Ishikawa (cell line): Measurements from ENCODE around the gene PREX1.

ENCODE experiments used
- CEBPB ChIP-seq: IDR thresholded peaks from 2 replicates; pipeline ENCODE4 v1.6.1; 2012
- CREB1 ChIP-seq: IDR thresholded peaks from 2 replicates; pipeline ENCODE4 v1.6.1; 2012; ENCODE audit warnings: low read depth
- EGR1 ChIP-seq: IDR thresholded peaks from 2 replicates; pipeline ENCODE4 v1.6.1; 2012
- EP300 ChIP-seq: IDR thresholded peaks from 2 replicates; pipeline ENCODE4 v1.6.1; 2012; ENCODE audit warnings: borderline replicate concordance
- FOXM1 ChIP-seq: IDR thresholded peaks from 2 replicates; pipeline ENCODE4 v1.6.1; 2012; ENCODE audit warnings: low read depth, borderline replicate concordance
- MAX ChIP-seq: IDR thresholded peaks from 2 replicates; pipeline ENCODE4 v1.6.1; 2012
- NFIC ChIP-seq: IDR thresholded peaks from 2 replicates; pipeline ENCODE4 v1.6.1; 2012
- RAD21 ChIP-seq: IDR thresholded peaks from 2 replicates; pipeline ENCODE4 v1.6.1; 2012; ENCODE audit warnings: low read depth
- REST ChIP-seq: IDR thresholded peaks from 2 replicates; pipeline ENCODE4 v1.6.1; 2012; ENCODE audit warnings: low read depth, mild to moderate bottlenecking
- TAF1 ChIP-seq: IDR thresholded peaks from 2 replicates; pipeline ENCODE4 v1.6.1; 2012; ENCODE audit warnings: low read depth, mild to moderate bottlenecking
- TCF12 ChIP-seq: IDR thresholded peaks from 2 replicates; pipeline ENCODE4 v1.6.1; 2012; ENCODE audit warnings: low read depth
- TEAD4 ChIP-seq: IDR thresholded peaks from 2 replicates; pipeline ENCODE4 v1.6.1; 2012
- USF1 ChIP-seq: IDR thresholded peaks from 2 replicates; pipeline ENCODE4 v1.6.1; 2012
- YY1 ChIP-seq: IDR thresholded peaks from 2 replicates; pipeline ENCODE4 v1.6.1; 2012; ENCODE audit warnings: low read depth
- ZBTB7A ChIP-seq: IDR thresholded peaks from 2 replicates; pipeline ENCODE4 v1.6.1; 2012; ENCODE audit warnings: low read depth

Gene PREX1

GRCh38 chr20:48765359-48765758, 62.4 kb downstream of the PREX1 start:
- no peak for TF ChIP-seq ZBTB7A
- TF ChIP-seq RAD21, result no peak
- no peak for TF ChIP-seq FOXM1
- TF ChIP-seq MAX, result no peak
- no peak for TF ChIP-seq REST
- TF ChIP-seq CEBPB, result no peak
- TF ChIP-seq TAF1, result no peak
- no peak for TF ChIP-seq CREB1

GRCh38 chr20:48763216-48763914, 64.4 kb downstream of the PREX1 start:
- no peak for TF ChIP-seq TCF12
- TF ChIP-seq CREB1, result no peak
- TF ChIP-seq MAX, result 0 out of 2 replicates have a peak, but pooled peaks have one; percentile 26

GRCh38 chr20:48761874-48762273, 65.9 kb downstream of the PREX1 start:
- TF ChIP-seq ZBTB7A (no peak), NFIC (no peak), FOXM1 (no peak), CEBPB (no peak), MAX (no peak), RAD21 (no peak), TCF12 (no peak), TAF1 (no peak), TEAD4 (no peak), EGR1 (no peak), REST (no peak), USF1 (no peak), EP300 (no peak), YY1 (no peak)

GRCh38 chr20:48761023-48761785, 66.6 kb downstream of the PREX1 start:
- TF ChIP-seq USF1 (no peak), EGR1 (no peak), TCF12 (no peak), ZBTB7A (no peak), CEBPB (no peak), MAX (no peak), TEAD4 (no peak), CREB1 (no peak), REST (no peak), NFIC (no peak), TAF1 (no peak), FOXM1 (no peak), EP300 (no peak), YY1 (no peak)
